Activated naive CD8-positive, alpha-beta T cell treated with anti-CD3 and anti-CD28 coated beads, Interleukin-2, amount 10 ng/mL, durations not matched to agents 7 days and 5 days (primary cell): Measurements from ENCODE around the gene ROBO1. TPM values are rescaled to one million over a fixed set of nuclear protein-coding genes. Genes with fewer than 3 reads are reported as not detected.

Experiments used
- ATAC-seq: fragments of 150-1000 bp; cut with Tn5 transposase; one replicate; pipeline ENCODE4 v1.10.0; 2021; ENCODE audit warnings: low read depth, moderate library complexity
- POLR2A ChIA-PET: fragments of 350-600 bp; sonication (Branson Sonifier 250); formaldehyde crosslinking; loops from one replicate; lab custom pipeline; 2021; ENCODE audit warnings: antibody characterized with exemption; lab: Charles Lee
- DNase-seq: peaks from one replicate; pipeline ENCODE4 v3.0.0; 2021
- H3K27ac Mint-ChIP-seq: one replicate; pipeline ENCODE4 v1.8.0; 2022; ENCODE audit warnings: mild to moderate bottlenecking, mixed read lengths
- H3K27me3 Mint-ChIP-seq: one replicate; pipeline ENCODE4 v1.8.0; 2022; ENCODE audit warnings: mild to moderate bottlenecking, moderate library complexity, mixed read lengths
- H3K36me3 Mint-ChIP-seq: one replicate; pipeline ENCODE4 v1.8.0; 2021; ENCODE audit warnings: mild to moderate bottlenecking, mixed read lengths
- H3K4me1 Mint-ChIP-seq: one replicate; pipeline ENCODE4 v1.8.0; 2021; ENCODE audit warnings: mixed read lengths
- H3K4me3 Mint-ChIP-seq: one replicate; pipeline ENCODE4 v1.8.0; 2022; ENCODE audit warnings: mild to moderate bottlenecking, moderate library complexity, mixed read lengths
- H3K9me3 Mint-ChIP-seq: one replicate; pipeline ENCODE4 v1.8.0; 2021; ENCODE audit warnings: mixed read lengths
- total RNA-seq, 2 experiments: library from RNA; stranded (reverse); gene quantifications; one replicate each; pipeline ENCODE4 v1.2.3, GENCODE V29; 2021

ROBO1 gene
- total RNA-seq, 2 experiments from 2014 or later = 5.3 to 5.4 TPM

DNA sequence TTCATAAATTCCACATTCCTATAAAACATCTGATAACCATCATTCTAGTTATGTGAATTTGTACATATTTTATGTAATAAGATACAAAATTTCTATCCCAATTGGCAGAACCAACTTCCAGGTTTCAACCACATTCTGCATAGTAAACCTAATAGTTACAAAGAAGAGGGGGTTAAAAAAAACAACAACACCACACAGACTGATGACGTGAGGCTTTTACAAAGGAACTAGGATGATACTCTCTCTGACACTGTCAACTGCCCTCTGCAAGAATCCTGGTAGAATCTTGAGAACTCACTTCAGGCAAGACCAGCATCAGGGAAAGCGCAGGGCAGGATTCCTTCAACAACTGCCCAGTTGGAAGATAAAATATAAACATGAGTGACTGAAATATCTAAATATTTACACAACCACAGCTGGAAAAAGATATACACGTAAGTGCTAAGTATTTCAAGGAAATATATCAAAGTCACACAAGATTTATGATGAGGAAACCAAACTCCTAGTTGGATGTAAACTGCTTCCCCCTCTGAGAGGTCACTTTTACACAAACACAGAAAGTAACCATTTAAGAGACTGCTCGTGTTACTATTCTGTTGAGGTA is 816.4 kb downstream of the ROBO1 start:
- Mint-ChIP-seq H3K27ac (no peak overlapping the region), H3K4me3 (no peak overlapping the region), H3K9me3 (peaks cover 9% of the 10 kb centered on the region), H3K27me3 (no peaks in the 10 kb centered on the region), H3K4me1 (no peaks in the 10 kb centered on the region), H3K36me3 (no peaks in the 10 kb centered on the region)
- POLR2A ChIA-PET = no interaction called here
- ATAC-seq (no peak), DNase-seq (no peak)

DNA sequence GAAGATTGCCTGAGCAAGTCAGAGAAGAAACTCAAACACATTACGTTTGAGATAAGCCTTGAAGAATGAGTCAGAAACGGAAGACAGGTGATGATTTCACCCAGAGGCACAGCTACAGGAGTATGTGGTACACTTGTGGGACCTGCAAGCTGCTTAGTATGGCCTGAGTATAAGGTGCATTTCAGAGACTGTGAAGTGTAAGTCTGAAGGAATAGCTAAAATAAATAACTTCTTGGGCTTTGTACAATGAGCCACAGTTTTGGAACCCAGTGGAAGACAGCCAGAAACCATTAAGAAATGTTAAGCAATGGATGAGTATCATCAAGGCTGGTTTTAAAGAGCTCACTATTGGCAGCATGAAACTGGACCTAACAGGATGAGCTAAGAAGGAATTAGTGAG is 826.2 kb downstream of the ROBO1 start:
- no peak for ATAC-seq
- Mint-ChIP-seq H3K27ac (no peak overlapping the region), H3K27me3 (no peaks in the 10 kb centered on the region), H3K9me3 (peaks cover 5% of the 10 kb centered on the region), H3K4me1 (no peaks in the 10 kb centered on the region), H3K4me3 (no peak overlapping the region), H3K36me3 (peaks cover 2% of the 10 kb centered on the region)
- no peak for DNase-seq
- POLR2A ChIA-PET = no interaction called here

DNA sequence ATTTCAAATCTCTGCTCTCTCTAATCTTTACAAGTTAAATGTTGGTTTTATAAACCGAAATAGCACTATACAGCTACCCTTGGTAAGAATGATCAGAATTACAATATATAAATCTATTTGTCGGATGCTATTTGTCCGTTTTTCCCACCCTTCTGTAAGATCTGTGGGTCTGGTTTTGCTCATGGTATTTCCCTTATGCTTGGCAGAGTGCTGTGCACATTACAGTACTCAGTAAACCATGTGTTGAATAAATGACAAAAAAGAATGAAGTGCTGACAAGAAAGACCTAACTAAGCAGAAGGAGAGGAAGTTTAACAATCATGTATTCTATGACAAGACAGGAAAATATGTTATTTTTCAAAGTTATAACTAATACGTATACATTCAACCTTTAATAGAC is 827.2 kb downstream of the ROBO1 start:
- Mint-ChIP-seq H3K4me1 (no peaks in the 10 kb centered on the region), H3K4me3 (no peak overlapping the region), H3K36me3 (peaks cover 2% of the 10 kb centered on the region), H3K9me3 (peaks cover 2% of the 10 kb centered on the region), H3K27ac (no peak overlapping the region), H3K27me3 (no peaks in the 10 kb centered on the region)
- no peak for ATAC-seq
- DNase-seq = no peak
- POLR2A ChIA-PET = no interaction called here

DNA sequence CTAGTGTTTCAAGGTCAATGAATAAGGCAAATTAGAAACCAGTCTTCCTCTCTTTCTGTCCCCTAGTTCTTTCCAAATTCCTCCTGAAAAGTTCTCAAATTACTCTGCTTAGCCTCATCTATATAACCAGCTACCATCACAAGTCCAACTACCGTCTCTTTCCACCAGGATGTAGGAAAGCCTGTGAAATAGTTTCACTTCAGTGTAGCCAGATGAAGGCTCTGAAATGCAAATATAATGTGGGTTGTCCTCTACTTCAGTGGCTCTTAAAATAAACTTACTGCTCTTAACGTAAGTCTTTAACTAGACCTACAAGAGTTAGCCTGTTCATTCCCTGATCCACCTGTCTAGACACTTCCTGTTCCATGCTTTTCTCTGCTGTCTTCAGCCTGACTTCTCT is 827.7 kb downstream of the ROBO1 start:
- H3K36me3 Mint-ChIP-seq = no peaks in the 10 kb centered on the region
- no peaks in the 10 kb centered on the region for H3K4me1 Mint-ChIP-seq
- no peak overlapping the region for H3K4me3 Mint-ChIP-seq
- H3K9me3 Mint-ChIP-seq = no peaks in the 10 kb centered on the region
- ATAC-seq (no peak), DNase-seq (no peak)
- POLR2A ChIA-PET = no interaction called here
- H3K27me3 Mint-ChIP-seq = no peaks in the 10 kb centered on the region
- no peak overlapping the region for H3K27ac Mint-ChIP-seq

DNA sequence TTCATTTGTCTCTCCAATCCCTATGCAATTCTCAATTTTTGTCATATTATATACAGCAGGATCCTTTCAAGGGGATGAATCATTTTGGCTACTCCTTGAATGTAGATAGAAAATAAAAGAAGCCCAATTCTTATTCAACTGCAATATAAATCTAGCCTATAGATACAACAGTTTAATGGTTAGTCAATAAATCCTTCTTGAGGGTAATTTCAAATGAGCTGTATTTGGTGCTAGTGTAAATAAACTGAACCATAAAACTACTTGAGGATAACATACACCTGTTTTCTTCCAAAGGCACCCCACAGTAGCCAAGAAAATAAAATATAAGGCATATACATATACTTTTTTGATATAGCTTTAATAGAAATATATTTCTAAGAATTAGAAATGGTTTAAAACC is 830.3 kb downstream of the ROBO1 start:
- ATAC-seq = no peak
- H3K4me1 Mint-ChIP-seq = no peaks in the 10 kb centered on the region
- POLR2A ChIA-PET = no interaction called here
- no peak for DNase-seq
- H3K27ac Mint-ChIP-seq = no peak overlapping the region
- no peak overlapping the region for H3K4me3 Mint-ChIP-seq
- H3K36me3 Mint-ChIP-seq = no peaks in the 10 kb centered on the region
- no peaks in the 10 kb centered on the region for H3K9me3 Mint-ChIP-seq
- no peaks in the 10 kb centered on the region for H3K27me3 Mint-ChIP-seq

DNA sequence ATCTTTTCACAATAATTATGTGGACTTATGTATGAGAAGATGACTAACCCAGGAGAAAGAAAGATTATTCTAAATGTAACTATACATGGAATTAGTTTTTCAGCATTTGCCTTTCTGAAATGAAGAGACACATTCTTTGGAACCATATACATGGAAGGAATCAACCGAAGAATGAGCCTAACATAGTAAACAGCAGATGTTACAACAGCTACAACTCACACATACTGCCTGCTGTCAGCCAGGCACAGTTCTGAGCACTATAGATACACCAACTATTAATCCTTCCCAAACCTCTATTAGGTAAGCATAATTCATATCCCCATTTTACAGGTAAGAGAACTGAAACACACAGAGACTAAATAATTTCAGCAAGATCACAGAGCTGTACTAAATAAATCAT is 840.0 kb downstream of the ROBO1 start:
- ATAC-seq = no peak
- no peaks in the 10 kb centered on the region for H3K36me3 Mint-ChIP-seq
- H3K27ac Mint-ChIP-seq = no peak overlapping the region

DNA sequence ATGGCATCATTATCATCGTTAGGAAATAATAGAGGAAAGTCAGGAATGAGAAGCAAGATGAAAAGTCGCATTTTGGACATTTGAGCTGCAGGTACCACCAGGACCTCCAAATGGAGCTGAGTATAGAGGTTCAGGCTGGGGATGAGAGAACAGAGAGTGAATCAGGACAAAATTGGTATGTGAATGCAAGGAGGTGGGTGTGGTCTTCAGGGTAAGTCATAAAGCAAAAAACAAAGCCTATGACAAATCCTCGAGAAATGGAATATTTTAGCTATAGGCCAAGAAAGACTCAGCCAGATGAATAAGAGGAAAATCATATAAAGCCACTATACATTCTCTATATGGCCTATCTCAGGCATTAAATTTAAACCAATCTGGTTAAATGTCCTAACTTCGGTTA is 841.3 kb downstream of the ROBO1 start:
- no peak for DNase-seq
- H3K36me3 Mint-ChIP-seq = no peaks in the 10 kb centered on the region
- no peaks in the 10 kb centered on the region for H3K9me3 Mint-ChIP-seq
- H3K27ac Mint-ChIP-seq = no peak overlapping the region
- no peak overlapping the region for H3K4me3 Mint-ChIP-seq
- peaks cover 2% of the 10 kb centered on the region for H3K27me3 Mint-ChIP-seq
- H3K4me1 Mint-ChIP-seq = no peaks in the 10 kb centered on the region
- POLR2A ChIA-PET = no interaction called here
- ATAC-seq = no peak

More for the DNA sequence above, 840.0 kb downstream of the ROBO1 start:
- H3K27me3 Mint-ChIP-seq = peaks cover 2% of the 10 kb centered on the region
- DNase-seq = no peak
- no peaks in the 10 kb centered on the region for H3K4me1 Mint-ChIP-seq
- POLR2A ChIA-PET = no interaction called here
- no peaks in the 10 kb centered on the region for H3K9me3 Mint-ChIP-seq
- H3K4me3 Mint-ChIP-seq = no peak overlapping the region

DNA sequence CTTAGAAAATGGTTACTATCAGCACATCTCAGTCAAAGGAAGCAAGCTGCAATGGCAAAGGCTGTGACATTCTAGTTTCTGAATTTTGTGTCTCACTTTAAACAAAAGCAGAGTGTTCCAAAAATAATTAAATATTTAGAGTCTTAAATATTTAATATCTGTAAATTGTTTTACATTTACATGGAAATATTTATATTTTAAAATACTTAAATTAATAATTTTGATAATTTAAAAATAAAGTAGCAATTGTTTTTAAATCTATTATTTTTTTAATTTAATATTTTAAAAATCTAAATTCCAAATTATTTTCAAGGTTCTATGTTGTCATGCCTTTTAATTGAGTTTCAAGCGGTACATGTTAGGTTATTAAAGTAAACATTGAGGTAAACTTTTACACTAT is 843.1 kb downstream of the ROBO1 start:
- ATAC-seq (no peak), DNase-seq (no peak)
- POLR2A ChIA-PET = no interaction called here
- Mint-ChIP-seq H3K27me3 (peaks cover 2% of the 10 kb centered on the region), H3K27ac (no peak overlapping the region), H3K4me1 (no peaks in the 10 kb centered on the region), H3K36me3 (no peaks in the 10 kb centered on the region), H3K4me3 (no peak overlapping the region), H3K9me3 (no peaks in the 10 kb centered on the region)

DNA sequence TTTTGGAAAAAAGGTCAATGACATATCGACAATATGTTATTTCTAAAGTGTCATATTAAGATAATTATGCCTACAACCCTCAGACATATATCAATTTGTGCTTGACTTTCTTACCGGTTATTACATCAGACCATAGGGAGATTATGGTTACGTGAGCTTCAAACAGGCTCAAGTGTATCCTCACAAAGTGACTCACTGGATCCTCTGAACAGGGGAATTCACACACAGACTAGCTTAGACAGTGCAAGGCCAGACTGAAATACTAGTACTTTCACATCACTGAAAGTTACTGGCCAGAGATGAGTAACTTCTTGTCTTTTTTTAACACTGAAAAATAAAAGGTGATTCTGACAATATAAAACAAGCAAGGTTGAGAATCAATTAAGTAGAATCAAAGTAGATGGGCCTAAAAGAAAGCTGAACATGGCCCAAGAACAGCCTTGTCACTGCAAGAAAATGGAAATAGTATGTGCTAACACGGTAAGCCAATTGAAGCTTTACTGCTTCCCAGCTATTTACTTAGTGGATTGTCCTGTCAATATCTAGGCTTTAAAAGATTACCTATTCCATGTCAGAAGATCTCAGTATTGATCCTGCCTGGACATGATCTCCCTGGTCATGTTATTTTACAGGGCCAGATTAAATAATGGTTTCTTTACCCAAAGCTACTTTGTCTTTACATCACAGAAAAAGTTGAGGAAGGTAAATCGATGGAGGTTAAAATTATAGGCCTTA is 848.6 kb downstream of the ROBO1 start:
- no peak for ATAC-seq
- H3K4me1 Mint-ChIP-seq = peaks cover 6% of the 10 kb centered on the region
- POLR2A ChIA-PET = no interaction called here

DNA sequence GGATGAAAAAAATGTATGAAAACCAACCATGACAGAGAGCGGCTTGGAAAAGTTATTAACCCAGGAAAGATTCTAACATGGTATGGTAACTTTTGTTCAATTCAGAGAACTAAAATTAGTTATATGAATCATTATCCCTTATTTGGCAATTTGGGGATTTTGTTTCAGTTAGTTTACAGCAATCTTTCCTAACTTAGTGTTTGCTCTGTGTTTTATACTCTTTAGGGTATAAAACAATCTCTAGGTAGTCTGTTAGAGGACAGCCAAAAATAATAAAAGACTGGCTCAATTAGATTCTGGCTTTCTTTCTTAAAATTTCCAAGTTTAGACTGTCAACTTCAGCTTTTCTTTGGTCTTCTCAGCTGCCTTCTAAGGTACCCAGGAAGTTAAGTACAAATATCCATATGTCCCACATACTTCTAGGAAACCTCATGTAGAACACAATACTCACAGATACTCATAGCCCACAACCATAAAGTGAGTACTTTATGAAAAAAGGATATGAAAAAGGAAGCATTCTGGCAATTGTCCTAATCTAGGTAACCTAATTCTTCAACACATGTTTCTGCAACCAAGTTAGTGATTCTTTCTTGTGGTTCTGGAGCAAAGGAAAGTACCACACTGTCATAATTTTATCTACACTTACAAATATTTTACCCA is 849.3 kb downstream of the ROBO1 start:
- H3K4me1 Mint-ChIP-seq = peaks cover 6% of the 10 kb centered on the region
- peaks cover under 1% of the 10 kb centered on the region for H3K27me3 Mint-ChIP-seq
- no peak overlapping the region for H3K27ac Mint-ChIP-seq
- no peaks in the 10 kb centered on the region for H3K36me3 Mint-ChIP-seq
- no peak for DNase-seq
- POLR2A ChIA-PET = no interaction called here
- ATAC-seq = no peak
- no peak overlapping the region for H3K4me3 Mint-ChIP-seq
- no peaks in the 10 kb centered on the region for H3K9me3 Mint-ChIP-seq

More for the DNA sequence above, 848.6 kb downstream of the ROBO1 start:
- Mint-ChIP-seq H3K27ac (no peak overlapping the region), H3K9me3 (no peaks in the 10 kb centered on the region), H3K36me3 (no peaks in the 10 kb centered on the region), H3K4me3 (no peak overlapping the region), H3K27me3 (peaks cover 2% of the 10 kb centered on the region)
- DNase-seq = no peak

DNA sequence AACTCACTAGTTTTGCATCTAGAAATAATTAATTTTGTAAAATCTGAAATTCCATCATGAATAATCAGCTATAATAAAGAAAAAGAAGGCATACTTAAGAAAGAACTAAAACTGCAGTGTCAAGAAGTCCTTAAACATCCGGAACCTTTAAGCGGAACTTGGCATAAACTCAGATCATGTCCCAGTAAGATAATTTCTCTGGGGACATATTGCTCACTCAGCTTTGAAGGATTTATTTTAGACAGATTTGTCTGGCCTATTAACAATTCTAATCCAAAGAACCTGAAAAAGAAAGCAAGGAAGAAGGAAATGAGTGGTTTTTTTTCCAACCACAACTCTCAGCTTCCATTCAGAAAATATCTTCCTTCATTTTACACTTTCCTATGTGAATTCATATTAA is 850.3 kb downstream of the ROBO1 start:
- peaks cover 6% of the 10 kb centered on the region for H3K4me1 Mint-ChIP-seq
- no peaks in the 10 kb centered on the region for H3K36me3 Mint-ChIP-seq
- no peak for ATAC-seq
- no peaks in the 10 kb centered on the region for H3K9me3 Mint-ChIP-seq
- H3K4me3 Mint-ChIP-seq = no peak overlapping the region
- no peak overlapping the region for H3K27ac Mint-ChIP-seq
- POLR2A ChIA-PET = no interaction called here
- DNase-seq = no peak
- H3K27me3 Mint-ChIP-seq = no peaks in the 10 kb centered on the region

DNA sequence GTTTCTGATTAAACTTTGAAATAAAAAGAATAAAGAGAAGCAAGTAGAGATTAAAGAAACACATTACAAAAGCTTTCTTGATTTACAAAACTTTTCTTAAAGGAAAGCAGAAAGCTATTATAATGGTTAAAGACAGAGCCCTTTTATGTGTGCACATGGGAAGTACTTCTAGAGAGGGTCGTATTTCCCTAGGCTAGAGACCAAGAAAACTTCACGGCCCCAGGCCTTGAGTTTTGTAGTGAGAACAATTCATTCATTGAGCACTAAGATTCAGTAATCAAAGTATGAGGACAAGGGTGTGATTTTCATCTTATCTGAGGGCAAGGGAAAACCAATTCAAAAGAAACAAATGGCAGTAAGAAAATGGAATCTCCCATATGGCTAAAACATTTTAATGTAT is 854.1 kb downstream of the ROBO1 start:
- POLR2A ChIA-PET = no interaction called here
- no peaks in the 10 kb centered on the region for H3K27me3 Mint-ChIP-seq
- H3K4me1 Mint-ChIP-seq = peaks cover 2% of the 10 kb centered on the region
- DNase-seq = no peak
- ATAC-seq = no peak
- no peaks in the 10 kb centered on the region for H3K9me3 Mint-ChIP-seq
- no peak overlapping the region for H3K27ac Mint-ChIP-seq
- no peaks in the 10 kb centered on the region for H3K36me3 Mint-ChIP-seq
- no peak overlapping the region for H3K4me3 Mint-ChIP-seq

DNA sequence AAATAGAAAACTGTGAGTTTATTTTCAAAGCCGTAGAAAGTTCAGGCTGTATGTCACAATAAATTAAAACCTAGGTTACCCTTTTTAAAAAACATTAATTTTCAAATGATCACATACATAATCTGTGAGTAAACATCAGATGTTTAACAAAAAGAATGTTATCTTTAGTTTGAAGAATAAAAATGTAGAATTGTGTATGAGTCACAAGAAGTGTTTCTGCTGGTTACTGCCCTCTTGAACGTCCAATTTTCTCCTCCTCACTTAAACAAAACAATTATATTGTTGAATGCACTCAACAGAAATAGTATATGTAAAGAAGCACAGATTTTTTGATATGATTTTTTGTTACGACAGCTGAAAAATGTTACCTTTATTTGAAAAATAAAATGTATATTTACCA is 855.1 kb downstream of the ROBO1 start:
- POLR2A ChIA-PET = no interaction called here

DNA sequence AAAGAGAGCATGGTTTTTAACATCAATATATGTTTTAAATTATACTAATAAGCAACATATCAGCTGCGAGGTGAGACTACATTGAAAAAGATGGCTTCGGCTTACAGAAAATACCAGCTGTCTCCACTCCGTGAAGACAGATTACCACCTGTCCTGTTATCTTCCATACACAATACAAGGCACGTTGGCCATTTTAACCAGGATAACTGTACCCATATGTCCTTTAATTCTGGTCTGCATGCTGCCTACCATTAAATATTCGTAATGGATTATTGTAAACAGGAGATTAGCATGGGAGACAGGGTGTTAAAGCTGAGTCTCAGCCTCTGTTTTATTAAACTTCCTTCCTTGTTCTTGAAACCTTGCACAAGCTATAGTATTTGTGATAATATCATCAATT is 855.5 kb downstream of the ROBO1 start:
- Mint-ChIP-seq H3K9me3 (no peaks in the 10 kb centered on the region), H3K27me3 (no peaks in the 10 kb centered on the region)

More for the DNA sequence above, 855.1 kb downstream of the ROBO1 start:
- no peaks in the 10 kb centered on the region for H3K4me1 Mint-ChIP-seq
- no peaks in the 10 kb centered on the region for H3K9me3 Mint-ChIP-seq
- no peak for DNase-seq
- no peaks in the 10 kb centered on the region for H3K36me3 Mint-ChIP-seq
- no peak overlapping the region for H3K4me3 Mint-ChIP-seq
- no peak for ATAC-seq
- H3K27ac Mint-ChIP-seq = no peak overlapping the region
- H3K27me3 Mint-ChIP-seq = no peaks in the 10 kb centered on the region

More for the DNA sequence above, 855.5 kb downstream of the ROBO1 start:
- H3K4me3 Mint-ChIP-seq = no peak overlapping the region
- POLR2A ChIA-PET = no interaction called here
- H3K27ac Mint-ChIP-seq = no peak overlapping the region
- H3K36me3 Mint-ChIP-seq = no peaks in the 10 kb centered on the region
- ATAC-seq (no peak), DNase-seq (no peak)
- H3K4me1 Mint-ChIP-seq = no peaks in the 10 kb centered on the region
